OCI-LY3 (cell line): ENCODE data around the gene ASMT.
A peak's percentile ranks its signal among the peaks of the same experiment; 100 is the strongest.

Source experiments
- CTCF ChIP-seq: fragments of 200-600, 300-600 bp; sonication (generic); IDR thresholded peaks from 2 replicates; pipeline ENCODE4 v1.5.1; 2014; ENCODE audit warnings: antibody characterized with exemption, low read length, low read depth
- EZH2phosphoT487 ChIP-seq: fragments of 200-600 bp; shearing (Covaris generic); IDR thresholded peaks from 2 replicates; pipeline ENCODE4 v1.6.1; 2018; ENCODE audit warnings: antibody characterized with exemption, mixed run types, low read depth

- peak; percentile 80 for TF ChIP-seq CTCF
- no peak for TF ChIP-seq EZH2phosphoT487
Observed at GRCh38 chrX:1673337-1673736, 58.5 kb downstream of the ASMT start.
